ENCODE measurements around the gene PDLIM1. TPM values are rescaled to one million over a fixed set of nuclear protein-coding genes. Genes with fewer than 3 reads are reported as not detected.
"Not testable (repeated sequence)": the region's sequence is repeated elsewhere in the genome, so short reads cannot be mapped to it uniquely, and the experiment has no call there.

PDLIM1 gene
- total and polyA plus RNA-seq, 9 donors, result 6.1 to 76.7 (median 47.8) TPM

DNA sequence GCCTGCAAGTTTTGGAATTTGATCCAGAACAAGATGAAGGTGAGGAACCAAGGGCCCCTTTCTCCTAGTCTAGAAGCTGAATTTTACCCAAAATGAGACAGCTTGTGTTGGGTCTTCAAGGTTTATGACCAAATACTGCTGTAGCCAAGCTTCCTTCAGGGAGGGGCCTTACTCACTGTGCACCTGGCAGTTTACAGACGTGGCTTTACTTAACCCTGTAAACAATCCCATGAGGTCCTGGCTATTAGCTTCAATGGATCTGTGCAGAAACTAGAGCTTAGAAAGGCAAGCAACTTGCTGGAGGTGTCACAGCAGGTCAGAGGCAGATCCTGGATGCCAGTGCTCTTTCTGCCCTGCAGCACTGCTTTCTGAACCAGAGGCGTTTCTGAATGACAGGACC, 46.7 kb downstream of the PDLIM1 start:
- Histone ChIP-seq H3K4me1 (ENCODE audit: control insufficient read depth, insufficient read depth, low read length) (peaks cover 3% of the 10 kb centered on the region), H3K36me3 (ENCODE audit: control insufficient read depth, insufficient read depth, low read length) (peaks cover 3% of the 10 kb centered on the region), H3K27ac (ENCODE audit: low read length) (no peak overlapping the region), H3K9me3 (replicated peaks; ENCODE audit: control insufficient read depth, low read depth, low read length) (no peaks in the 10 kb centered on the region), H3K4me3 (ENCODE audit: low read length) (no peak overlapping the region), H3K27me3 (ENCODE audit: control insufficient read depth, insufficient read depth, low read length) (no peaks in the 10 kb centered on the region)
- whole genome bisulfite sequencing (ENCODE audit: insufficient coverage), result 48% methylated on average over 2 of the region's 2 CpGs
- DNase-seq, result no peak

DNA sequence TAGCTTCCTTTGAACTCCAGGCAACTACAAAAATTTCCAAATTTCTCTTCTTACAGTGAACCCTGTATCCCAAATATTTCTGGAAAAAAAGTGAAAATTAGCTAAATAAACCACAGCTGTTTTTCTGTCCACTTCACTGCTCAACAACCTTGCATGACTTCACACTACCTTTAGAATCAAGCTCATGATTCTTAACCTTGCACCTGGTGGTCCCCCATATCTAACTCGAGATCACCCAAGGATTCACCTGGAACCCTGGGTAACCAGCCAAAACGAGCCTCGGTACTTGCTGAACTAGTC, 47.5 kb downstream of the PDLIM1 start:
- Histone ChIP-seq H3K27me3 (ENCODE audit: control insufficient read depth, insufficient read depth, low read length) (no peaks in the 10 kb centered on the region), H3K27ac (ENCODE audit: low read length) (no peak overlapping the region), H3K4me1 (ENCODE audit: control insufficient read depth, insufficient read depth, low read length) (peaks cover 3% of the 10 kb centered on the region), H3K36me3 (ENCODE audit: control insufficient read depth, insufficient read depth, low read length) (peaks cover 5% of the 10 kb centered on the region), H3K9me3 (replicated peaks; ENCODE audit: control insufficient read depth, low read depth, low read length) (no peaks in the 10 kb centered on the region), H3K4me3 (ENCODE audit: low read length) (no peak overlapping the region)
- 60% methylated on average over 3 of the region's 3 CpGs for WGBS (ENCODE audit: insufficient coverage)
- DNase-seq, result no peak

DNA sequence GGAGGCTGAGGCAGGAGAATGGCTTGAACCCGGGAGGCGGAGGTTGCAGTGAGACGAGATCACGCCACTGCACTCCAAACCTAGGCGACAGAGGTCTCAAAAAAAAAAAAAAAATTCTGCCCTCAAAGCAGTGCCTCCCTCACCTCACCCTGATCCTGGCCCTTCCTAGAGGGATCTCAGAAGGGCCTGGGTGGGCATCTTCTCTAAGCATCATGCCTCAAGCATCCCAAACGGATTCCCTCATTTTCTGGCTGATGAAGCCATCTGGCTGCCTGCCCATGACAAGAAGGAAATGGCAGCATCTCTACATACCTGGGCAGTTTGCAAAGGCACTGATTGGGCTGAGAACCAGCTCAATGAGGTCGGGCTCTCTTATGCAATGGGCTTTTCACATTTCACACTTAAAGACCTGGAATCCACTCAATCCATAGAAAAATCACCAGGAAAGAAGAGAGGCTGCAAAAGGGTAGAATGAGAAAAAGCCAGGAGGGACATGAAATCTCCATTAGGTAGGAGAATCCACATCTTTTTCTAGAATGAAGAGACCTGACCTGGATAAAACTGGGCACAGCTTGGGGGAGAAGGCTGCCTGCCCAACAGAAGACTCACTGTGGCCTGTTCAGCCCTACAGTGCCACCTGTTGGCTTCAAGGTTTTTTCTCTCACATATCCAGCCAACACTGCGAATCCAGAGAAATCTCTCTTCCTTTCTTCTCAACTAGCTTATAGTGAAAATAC, 48.1 kb downstream of the PDLIM1 start:
- peak; percentile 61 for DNase-seq
- WGBS (ENCODE audit: insufficient coverage), result 89% methylated on average over 4 of the region's 8 CpGs
- Histone ChIP-seq H3K27ac (ENCODE audit: low read length) (no peak overlapping the region), H3K36me3 (ENCODE audit: control insufficient read depth, insufficient read depth, low read length) (peaks cover 5% of the 10 kb centered on the region), H3K27me3 (ENCODE audit: control insufficient read depth, insufficient read depth, low read length) (no peaks in the 10 kb centered on the region), H3K4me3 (ENCODE audit: low read length) (no peak overlapping the region), H3K9me3 (replicated peaks; ENCODE audit: control insufficient read depth, low read depth, low read length) (no peaks in the 10 kb centered on the region), H3K4me1 (ENCODE audit: control insufficient read depth, insufficient read depth, low read length) (peaks cover 3% of the 10 kb centered on the region)

GRCh38 chr10:95241533-95241932, 49.3 kb downstream of the PDLIM1 start:
- Histone ChIP-seq H3K9me3 (replicated peaks; ENCODE audit: control insufficient read depth, low read depth, low read length) (no peaks in the 10 kb centered on the region), H3K4me1 (ENCODE audit: control insufficient read depth, insufficient read depth, low read length) (no peaks in the 10 kb centered on the region), H3K27ac (ENCODE audit: low read length) (no peak overlapping the region), H3K36me3 (ENCODE audit: control insufficient read depth, insufficient read depth, low read length) (peaks cover 5% of the 10 kb centered on the region), H3K4me3 (ENCODE audit: low read length) (no peak overlapping the region), H3K27me3 (ENCODE audit: control insufficient read depth, insufficient read depth, low read length) (no peaks in the 10 kb centered on the region)
- 79% methylated on average over 2 of the region's 4 CpGs for WGBS (ENCODE audit: insufficient coverage)
- DNase-seq, result no peak

DNA sequence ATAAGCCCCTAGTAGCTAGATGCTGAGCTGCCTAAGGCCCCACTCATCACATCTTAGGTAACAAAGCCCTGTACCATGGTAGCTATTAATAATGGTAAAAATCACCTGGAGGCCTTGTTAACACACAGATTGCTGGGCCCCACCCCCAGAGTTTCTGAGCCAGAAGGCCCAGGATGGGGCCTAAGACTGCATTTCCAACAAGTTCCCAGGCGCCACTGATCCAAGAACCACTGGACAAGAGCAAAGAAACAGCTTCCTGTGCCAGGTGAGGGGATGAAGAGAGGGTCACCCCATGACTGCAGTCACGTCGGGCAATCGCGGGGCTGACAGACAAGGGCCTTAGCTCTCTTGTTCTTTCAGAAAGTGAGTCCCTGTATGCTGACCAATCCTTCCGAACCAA, 50.0 kb downstream of the PDLIM1 start:
- Histone ChIP-seq H3K4me3 (ENCODE audit: low read length) (no peak overlapping the region), H3K36me3 (ENCODE audit: control insufficient read depth, insufficient read depth, low read length) (peaks cover 3% of the 10 kb centered on the region), H3K9me3 (replicated peaks; ENCODE audit: control insufficient read depth, low read depth, low read length) (no peaks in the 10 kb centered on the region), H3K27me3 (ENCODE audit: control insufficient read depth, insufficient read depth, low read length) (no peaks in the 10 kb centered on the region), H3K4me1 (ENCODE audit: control insufficient read depth, insufficient read depth, low read length) (no peaks in the 10 kb centered on the region), H3K27ac (ENCODE audit: low read length) (no peak overlapping the region)
- WGBS (ENCODE audit: insufficient coverage), result 100% methylated on average over 4 of the region's 6 CpGs
- no peak for DNase-seq

- H3K9me3 ChIP-seq (replicated peaks; ENCODE audit: control insufficient read depth, low read depth, low read length); H3K27ac ChIP-seq (ENCODE audit: low read length); DNase-seq; H3K4me1 ChIP-seq (ENCODE audit: control insufficient read depth, insufficient read depth, low read length); H3K4me3 ChIP-seq (ENCODE audit: low read length); H3K36me3 ChIP-seq (ENCODE audit: control insufficient read depth, insufficient read depth, low read length); H3K27me3 ChIP-seq (ENCODE audit: control insufficient read depth, insufficient read depth, low read length): not testable (repeated sequence)
- WGBS (ENCODE audit: insufficient coverage), result no CpG with 5 or more reads among the region's 3 CpGs
Observed at GRCh38 chr10:95240096-95240495, 50.7 kb downstream of the PDLIM1 start.

GRCh38 chr10:95237376-95238170, 53.2 kb downstream of the PDLIM1 start:
- 56% methylated on average over 5 of the region's 12 CpGs for WGBS (ENCODE audit: insufficient coverage)
- Histone ChIP-seq H3K4me3 (ENCODE audit: low read length) (no peak overlapping the region), H3K27me3 (ENCODE audit: control insufficient read depth, insufficient read depth, low read length) (no peaks in the 10 kb centered on the region), H3K9me3 (replicated peaks; ENCODE audit: control insufficient read depth, low read depth, low read length) (no peaks in the 10 kb centered on the region), H3K27ac (ENCODE audit: low read length) (no peak overlapping the region), H3K4me1 (ENCODE audit: control insufficient read depth, insufficient read depth, low read length) (no peaks in the 10 kb centered on the region), H3K36me3 (ENCODE audit: control insufficient read depth, insufficient read depth, low read length) (peaks cover 2% of the 10 kb centered on the region)
- DNase-seq, result no peak

GRCh38 chr10:95236068-95236903, 54.5 kb downstream of the PDLIM1 start:
- Histone ChIP-seq H3K27me3 (ENCODE audit: control insufficient read depth, insufficient read depth, low read length) (no peaks in the 10 kb centered on the region), H3K27ac (ENCODE audit: low read length) (no peak overlapping the region), H3K4me1 (ENCODE audit: control insufficient read depth, insufficient read depth, low read length) (no peaks in the 10 kb centered on the region), H3K9me3 (replicated peaks; ENCODE audit: control insufficient read depth, low read depth, low read length) (no peaks in the 10 kb centered on the region), H3K36me3 (ENCODE audit: control insufficient read depth, insufficient read depth, low read length) (peaks cover 2% of the 10 kb centered on the region), H3K4me3 (ENCODE audit: low read length) (no peak overlapping the region)
- DNase-seq, result peak; percentile 43
- 80% methylated on average over 1 of the region's 6 CpGs for WGBS (ENCODE audit: insufficient coverage)

DNA sequence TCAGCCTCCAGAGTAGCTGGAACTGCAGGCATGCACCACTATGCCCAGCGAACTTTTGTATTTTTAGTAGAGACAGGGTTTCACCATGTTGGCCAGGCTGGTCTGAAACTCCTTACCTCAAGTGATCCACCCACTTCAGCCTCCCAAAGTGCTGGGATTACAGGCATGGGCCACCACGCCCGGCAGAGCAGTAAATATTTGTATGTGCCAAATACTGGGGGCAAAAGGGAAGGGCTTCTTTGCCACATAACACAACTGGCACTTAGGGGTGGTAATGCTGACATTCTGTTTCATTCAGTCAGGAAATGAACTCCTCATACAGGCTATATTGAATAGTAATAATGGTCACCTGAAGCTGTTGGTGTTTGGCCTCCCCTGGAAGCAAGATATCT, 55.1 kb downstream of the PDLIM1 start:
- WGBS (ENCODE audit: insufficient coverage), result 80% methylated on average over 1 of the region's 3 CpGs

GRCh38 chr10:95234951-95235350, 55.9 kb downstream of the PDLIM1 start:
- H3K27ac ChIP-seq (ENCODE audit: low read length), result no peak overlapping the region
- H3K36me3 ChIP-seq (ENCODE audit: control insufficient read depth, insufficient read depth, low read length), result peaks cover 2% of the 10 kb centered on the region
- peaks cover 6% of the 10 kb centered on the region for H3K4me1 ChIP-seq (ENCODE audit: control insufficient read depth, insufficient read depth, low read length)
- no peaks in the 10 kb centered on the region for H3K9me3 ChIP-seq (replicated peaks; ENCODE audit: control insufficient read depth, low read depth, low read length)
- DNase-seq, result no peak
- no peak overlapping the region for H3K4me3 ChIP-seq (ENCODE audit: low read length)
- WGBS (ENCODE audit: insufficient coverage), result 73% methylated on average over 2 of the region's 5 CpGs
- H3K27me3 ChIP-seq (ENCODE audit: control insufficient read depth, insufficient read depth, low read length), result no peaks in the 10 kb centered on the region

More for the DNA sequence above, 55.1 kb downstream of the PDLIM1 start:
- H3K9me3 ChIP-seq (replicated peaks; ENCODE audit: control insufficient read depth, low read depth, low read length), result no peaks in the 10 kb centered on the region
- H3K4me1 ChIP-seq (ENCODE audit: control insufficient read depth, insufficient read depth, low read length), result peaks cover 2% of the 10 kb centered on the region
- DNase-seq, result no peak
- H3K36me3 ChIP-seq (ENCODE audit: control insufficient read depth, insufficient read depth, low read length), result peaks cover 2% of the 10 kb centered on the region
- no peak overlapping the region for H3K4me3 ChIP-seq (ENCODE audit: low read length)
- no peaks in the 10 kb centered on the region for H3K27me3 ChIP-seq (ENCODE audit: control insufficient read depth, insufficient read depth, low read length)
- H3K27ac ChIP-seq (ENCODE audit: low read length), result no peak overlapping the region

All from muscle of leg (tissue), 11 donors.